Activated T-helper 9 cell treated with anti-CD3 and anti-CD28 coated beads, Interleukin-2, amount 50 U/mL, for 16 hours (primary cell): Measurements from ENCODE around the gene MAD1L1.

Source experiments
- DNase-seq: peaks from one replicate; pipeline ENCODE4 v3.0.0-alpha.2; 2020; ENCODE audit warnings: low read depth

MAD1L1 gene

GRCh38 chr7:2086229-2086628, 146.5 kb downstream of the MAD1L1 start:
- no peak for DNase-seq

GRCh38 chr7:2085804-2086203, 146.9 kb downstream of the MAD1L1 start:
- no peak for DNase-seq

GRCh38 chr7:2084781-2085505, 147.8 kb downstream of the MAD1L1 start:
- DNase-seq = no peak

DNA sequence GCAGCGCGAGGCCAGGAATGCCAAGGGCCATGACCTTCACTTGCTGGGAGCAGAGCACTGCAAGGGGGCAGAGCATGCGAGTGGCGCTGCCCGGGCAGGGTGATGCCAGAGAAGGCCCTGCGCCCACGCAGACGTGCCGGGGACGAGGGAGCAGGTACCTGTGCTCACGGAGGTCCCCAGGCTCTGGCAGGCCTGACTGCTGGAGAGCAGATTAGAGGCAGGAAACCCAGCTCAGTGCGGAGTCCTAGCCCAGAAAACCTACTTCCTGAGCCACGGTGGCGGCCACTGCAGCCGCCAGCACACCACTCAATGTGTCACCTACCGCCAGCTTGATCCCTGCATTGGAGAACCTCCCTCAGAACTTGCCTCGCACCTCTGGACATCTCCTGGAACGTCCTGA, 148.4 kb downstream of the MAD1L1 start:
- DNase-seq = no peak

DNA sequence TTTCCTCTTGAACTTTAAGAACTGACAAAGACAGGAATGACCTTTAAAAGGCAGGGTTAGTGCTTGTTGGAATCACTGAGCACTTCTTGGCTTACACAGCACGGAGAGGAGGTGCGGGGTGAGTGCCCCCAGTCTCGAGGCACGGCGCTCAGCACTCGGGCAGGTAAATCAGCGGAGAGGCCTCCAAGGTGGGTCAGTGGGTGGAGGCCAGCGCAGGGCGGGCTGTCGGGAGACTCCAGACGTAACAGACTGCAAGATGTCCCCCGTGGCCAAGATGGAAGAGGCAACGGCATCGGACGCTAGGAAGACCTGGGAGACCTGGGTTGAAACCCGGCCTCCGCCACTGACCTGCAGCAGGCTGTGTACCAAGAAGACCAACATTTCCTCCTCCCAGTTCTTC, 149.4 kb downstream of the MAD1L1 start:
- DNase-seq = no peak

DNA sequence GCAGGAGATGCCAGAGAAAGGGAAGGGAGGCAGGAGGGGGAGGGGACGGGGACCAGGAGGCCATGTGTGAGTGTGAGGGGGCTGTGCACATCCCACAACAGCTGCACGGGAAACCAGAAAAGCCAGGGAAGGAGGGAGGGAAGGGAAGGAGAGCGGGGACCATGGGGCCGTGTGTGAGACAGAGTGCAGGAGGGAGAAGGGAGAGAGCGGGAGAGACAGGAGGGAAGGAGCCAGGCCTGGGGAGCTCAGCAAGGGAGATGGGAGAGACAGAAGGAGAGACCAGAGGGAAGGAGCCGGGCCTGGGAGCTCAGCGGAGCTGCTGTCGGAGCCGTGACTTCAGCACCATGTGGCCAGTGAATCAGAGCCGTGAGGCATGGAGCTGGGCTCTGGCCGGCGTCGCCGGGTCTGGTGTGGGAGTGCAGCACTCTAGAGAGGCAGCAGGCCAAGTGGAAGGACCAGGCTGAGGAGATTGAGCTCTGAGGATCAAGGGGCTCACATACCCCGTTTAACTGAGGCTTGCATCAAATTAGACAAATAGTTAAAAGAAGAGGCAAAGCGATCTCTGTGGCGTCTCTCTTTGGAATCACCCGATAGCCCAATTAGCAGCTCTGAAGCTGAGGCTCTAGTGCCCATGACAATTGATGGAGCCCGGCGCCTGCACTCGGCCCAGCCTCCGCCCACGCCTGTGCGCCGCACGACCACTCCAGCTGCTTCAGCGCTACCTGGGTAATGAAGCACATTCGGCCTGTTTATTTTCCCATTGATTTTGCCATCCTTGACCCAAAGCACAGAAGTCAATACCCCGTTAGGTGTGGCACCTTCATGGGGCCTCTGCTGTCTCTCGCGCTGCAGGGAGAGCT, 150.4 kb downstream of the MAD1L1 start:
- DNase-seq = no peak

DNA sequence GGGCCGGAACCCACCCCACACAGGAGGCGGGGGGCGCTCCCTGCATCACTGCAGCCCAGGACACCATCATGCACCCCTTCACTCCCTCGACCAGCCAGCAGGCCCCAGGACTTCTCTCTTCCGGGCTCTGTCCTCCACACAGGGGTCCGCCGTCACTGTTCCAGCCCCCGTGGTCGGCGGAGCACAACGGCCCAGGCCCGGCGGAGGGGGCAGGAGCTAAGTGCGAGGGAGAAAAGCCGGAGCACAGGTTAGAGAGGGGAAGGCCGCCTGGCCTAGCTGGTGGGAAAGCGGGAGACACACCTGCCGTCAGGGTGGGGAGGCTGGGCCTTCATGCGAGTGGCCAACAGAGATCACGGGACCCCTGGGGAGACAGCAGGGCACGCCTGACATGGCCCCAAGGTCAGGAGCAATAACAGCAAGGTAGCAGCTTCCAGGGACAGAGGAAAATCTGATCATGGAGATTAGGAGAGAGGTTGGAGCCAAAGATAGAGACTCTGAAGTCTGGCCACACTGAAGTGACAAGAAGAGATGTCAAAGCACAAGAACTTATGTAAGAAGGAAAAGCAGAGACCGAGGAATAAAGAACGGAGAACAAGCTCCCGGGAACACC, 151.1 kb downstream of the MAD1L1 start:
- DNase-seq = no peak

- no peak for DNase-seq
Measured at GRCh38 chr7:2080477-2080876, 152.3 kb downstream of the MAD1L1 start.

GRCh38 chr7:2080060-2080387, 152.7 kb downstream of the MAD1L1 start:
- DNase-seq = no peak

- DNase-seq = no peak
Measured at GRCh38 chr7:2079332-2080059, 153.2 kb downstream of the MAD1L1 start.

DNA sequence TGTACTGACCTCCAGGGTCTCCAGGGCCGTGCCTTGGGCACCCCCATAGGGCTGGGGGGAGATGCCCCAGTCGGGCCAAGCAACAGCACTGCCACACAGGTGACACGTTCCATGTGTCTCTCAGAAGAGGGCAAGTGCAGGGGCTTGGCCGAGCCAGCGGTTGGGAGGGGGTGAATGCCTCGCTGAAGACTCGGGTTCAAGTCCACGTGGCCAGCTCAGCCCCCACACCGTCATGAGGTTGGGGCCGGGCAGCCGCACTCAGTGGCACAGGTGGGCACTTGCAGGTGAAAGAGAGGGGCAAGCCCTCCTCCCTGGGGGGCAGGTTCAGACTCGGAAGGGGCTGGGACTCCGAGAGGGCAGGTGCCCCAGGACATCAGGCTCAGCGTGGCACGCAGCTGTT, 153.8 kb downstream of the MAD1L1 start:
- no peak for DNase-seq

GRCh38 chr7:2076649-2077064, 156.1 kb downstream of the MAD1L1 start:
- no peak for DNase-seq

DNA sequence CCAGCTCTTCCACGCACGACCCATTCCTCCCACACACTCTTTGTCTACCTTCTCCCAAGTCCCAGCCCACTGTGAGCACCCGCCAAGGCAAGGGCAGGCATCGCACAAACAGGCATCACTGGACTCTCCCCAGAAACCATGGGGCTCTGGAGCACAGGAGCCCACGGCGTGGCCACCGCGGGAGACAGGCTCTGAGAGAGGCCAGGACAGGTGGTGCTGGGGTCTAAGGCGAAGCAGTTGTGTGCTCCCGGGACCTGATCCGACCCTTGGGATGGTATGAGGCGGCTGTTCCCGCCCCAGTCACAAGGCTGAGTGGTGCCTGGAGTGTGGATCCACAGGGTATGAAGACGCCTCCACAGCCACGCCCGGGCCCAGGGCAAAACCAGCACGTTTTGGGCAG, 156.9 kb downstream of the MAD1L1 start:
- DNase-seq = no peak

DNA sequence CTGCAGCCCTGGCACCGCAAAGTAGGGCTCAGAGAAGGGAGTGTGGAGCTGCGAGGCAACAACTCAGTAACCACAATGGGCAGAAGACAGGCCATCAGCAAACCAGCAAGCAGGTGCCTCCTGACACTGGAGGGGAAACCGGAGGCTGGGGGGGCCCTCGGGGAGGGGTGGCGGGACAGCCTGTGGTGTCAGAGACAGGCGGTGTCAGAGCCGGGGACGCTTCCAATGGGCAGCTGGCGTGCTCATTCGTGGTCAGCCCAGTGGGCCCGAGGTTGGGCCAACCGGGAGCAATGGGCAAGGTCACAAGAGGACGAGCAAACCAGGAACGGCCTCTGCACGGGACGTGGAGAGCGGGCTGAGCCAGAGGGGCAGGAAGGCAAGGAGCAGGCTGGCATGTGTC, 158.1 kb downstream of the MAD1L1 start:
- DNase-seq = no peak

GRCh38 chr7:2072798-2073197, 159.9 kb downstream of the MAD1L1 start:
- DNase-seq = no peak

GRCh38 chr7:2072042-2072441, 160.7 kb downstream of the MAD1L1 start:
- DNase-seq = no peak

- no peak for DNase-seq
Measured at GRCh38 chr7:2071133-2071832, 161.5 kb downstream of the MAD1L1 start.

- DNase-seq = no peak
Measured at GRCh38 chr7:2070151-2070763, 162.5 kb downstream of the MAD1L1 start.

GRCh38 chr7:2069472-2069860, 163.3 kb downstream of the MAD1L1 start:
- no peak for DNase-seq

DNA sequence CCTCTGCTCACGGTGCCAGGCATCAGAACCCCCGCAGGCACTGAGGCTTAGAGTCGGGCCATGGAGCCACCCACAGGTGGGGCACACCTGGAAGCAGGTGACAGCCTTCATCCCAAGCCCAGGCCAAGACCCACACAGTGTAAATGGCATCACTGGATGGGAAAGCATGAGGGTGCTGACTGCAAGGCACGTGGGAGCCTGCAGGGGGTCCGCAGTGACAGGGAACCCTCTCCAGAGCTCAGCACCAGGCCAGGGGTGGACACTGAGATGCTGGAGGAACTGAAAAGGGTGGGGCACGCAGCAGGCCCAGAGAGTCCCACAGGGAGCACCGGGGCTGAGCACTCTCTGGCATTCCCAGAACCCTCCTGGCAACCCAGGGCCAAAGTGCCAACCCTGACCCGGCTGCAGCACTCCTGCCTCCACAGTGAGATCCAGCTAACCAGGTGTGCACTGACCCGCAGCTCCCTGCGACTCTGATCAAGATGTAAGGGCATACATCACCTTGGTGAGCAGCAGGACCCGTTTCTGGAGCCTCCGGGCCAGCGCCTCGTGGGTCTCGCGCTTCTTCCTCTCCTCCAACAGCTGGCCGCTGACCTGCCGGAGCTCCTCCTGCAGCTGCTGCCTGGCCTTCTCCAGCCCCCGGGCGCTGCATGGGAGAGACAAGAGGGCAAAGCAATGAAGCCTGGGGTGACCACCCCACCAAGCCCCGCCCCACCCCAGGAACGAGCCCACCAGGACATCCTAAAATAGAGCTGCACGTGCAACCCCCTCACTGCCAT, 163.9 kb downstream of the MAD1L1 start:
- no peak for DNase-seq
